NCI-H1092 (cell line): Measurements from ENCODE around the gene SMAD4.
"Not testable (repeated sequence)": the region's sequence is repeated elsewhere in the genome, so short reads cannot be mapped to it uniquely, and the experiment has no call there.

ENCODE experiments used
- DNase-seq: peaks from one replicate; lab custom pipeline; 2025; lab: John Stamatoyannopoulos, UW

Gene SMAD4

GRCh38 chr18:51111633-51112355, 81.8 kb downstream of the SMAD4 start:
- not testable (repeated sequence) for DNase-seq

- not testable (repeated sequence) for DNase-seq
These were observed 87.0 kb downstream of the SMAD4 start for GRCh38 chr18:51116996-51117395.

- DNase-seq, result not testable (repeated sequence)
These were observed 89.5 kb downstream of the SMAD4 start for GRCh38 chr18:51119561-51119960.

- DNase-seq, result not testable (repeated sequence)
These were observed 90.0 kb downstream of the SMAD4 start for GRCh38 chr18:51119976-51120375.

GRCh38 chr18:51120809-51121596, 91.0 kb downstream of the SMAD4 start:
- DNase-seq, result no peak

- DNase-seq, result no peak
These were observed 91.5 kb downstream of the SMAD4 start for GRCh38 chr18:51121597-51121857.

GRCh38 chr18:51122266-51123045, 92.4 kb downstream of the SMAD4 start:
- DNase-seq, result no peak

GRCh38 chr18:51123046-51123395, 93.0 kb downstream of the SMAD4 start:
- no peak for DNase-seq

GRCh38 chr18:51123481-51123880, 93.5 kb downstream of the SMAD4 start:
- no peak for DNase-seq

- no peak for DNase-seq
These were observed 94.0 kb downstream of the SMAD4 start for GRCh38 chr18:51123936-51124486.

GRCh38 chr18:51125976-51126375, 96.0 kb downstream of the SMAD4 start:
- DNase-seq, result no peak

GRCh38 chr18:51127664-51128063, 97.7 kb downstream of the SMAD4 start:
- no peak for DNase-seq

- no peak for DNase-seq
These were observed 98.5 kb downstream of the SMAD4 start for GRCh38 chr18:51128533-51128932.

GRCh38 chr18:51132256-51132935, 102.4 kb downstream of the SMAD4 start:
- no peak for DNase-seq

- DNase-seq, result no peak
These were observed 103.7 kb downstream of the SMAD4 start for GRCh38 chr18:51133580-51134160.
